ENCODE measurements around the gene SLC16A14. TPM values are rescaled to one million over a fixed set of nuclear protein-coding genes. Genes with fewer than 3 reads are reported as not detected.

SLC16A14 gene
- total and polyA plus RNA-seq, 2 experiments from 2014 or later = 2.0 to 7.5 TPM

- Histone ChIP-seq H3K4me3 (no peak overlapping the region), H3K9me3 (ENCODE audit: low read depth) (no peaks in the 10 kb centered on the region), H3K4me1 (ENCODE audit: low read depth) (no peaks in the 10 kb centered on the region), H3K27ac (no peak overlapping the region), H3K27me3 (no peaks in the 10 kb centered on the region), H3K36me3 (no peaks in the 10 kb centered on the region)
- TF ChIP-seq CTCF (IDR thresholded peaks at IDR 0.05; ENCODE audit: low read depth, low read length) = no peak
- no peak for DNase-seq (ENCODE audit: low read depth in 1 of 2, low spot score in 1 of 2)
Measured at GRCh38 chr2:230042195-230042594, 26.5 kb downstream of the SLC16A14 start.

- Histone ChIP-seq H3K4me1 (ENCODE audit: low read depth) (no peaks in the 10 kb centered on the region), H3K36me3 (no peaks in the 10 kb centered on the region), H3K9me3 (ENCODE audit: low read depth) (no peaks in the 10 kb centered on the region), H3K27me3 (no peaks in the 10 kb centered on the region), H3K27ac (no peak overlapping the region), H3K4me3 (no peak overlapping the region)
- no peak for TF ChIP-seq CTCF (IDR thresholded peaks at IDR 0.05; ENCODE audit: low read depth, low read length)
- no peak for DNase-seq (ENCODE audit: low read depth in 1 of 2, low spot score in 1 of 2)
Measured at GRCh38 chr2:230023313-230023712, 45.4 kb downstream of the SLC16A14 start.

GRCh38 chr2:230019742-230020141, 49.0 kb downstream of the SLC16A14 start:
- Histone ChIP-seq H3K4me1 (ENCODE audit: low read depth) (no peaks in the 10 kb centered on the region), H3K27me3 (no peaks in the 10 kb centered on the region), H3K9me3 (ENCODE audit: low read depth) (no peaks in the 10 kb centered on the region), H3K4me3 (no peak overlapping the region), H3K36me3 (no peaks in the 10 kb centered on the region), H3K27ac (no peak overlapping the region)
- no peak for DNase-seq (ENCODE audit: low read depth in 1 of 2, low spot score in 1 of 2)
- no peak for TF ChIP-seq CTCF (IDR thresholded peaks at IDR 0.05; ENCODE audit: low read depth, low read length)

GRCh38 chr2:230018153-230018552, 50.6 kb downstream of the SLC16A14 start:
- DNase-seq (ENCODE audit: low read depth in 1 of 2, low spot score in 1 of 2) = peak in 1 of 2 donors; percentile 71
- Histone ChIP-seq H3K9me3 (ENCODE audit: low read depth) (no peaks in the 10 kb centered on the region), H3K4me3 (no peak overlapping the region), H3K36me3 (no peaks in the 10 kb centered on the region), H3K27ac (no peak overlapping the region), H3K27me3 (no peaks in the 10 kb centered on the region), H3K4me1 (ENCODE audit: low read depth) (no peaks in the 10 kb centered on the region)
- TF ChIP-seq CTCF (IDR thresholded peaks at IDR 0.05; ENCODE audit: low read depth, low read length) = no peak

- H3K4me1 ChIP-seq (ENCODE audit: low read depth) = no peaks in the 10 kb centered on the region
- no peaks in the 10 kb centered on the region for H3K9me3 ChIP-seq (ENCODE audit: low read depth)
- no peak for DNase-seq (ENCODE audit: low read depth in 1 of 2, low spot score in 1 of 2)
- H3K36me3 ChIP-seq = no peaks in the 10 kb centered on the region
- no peak overlapping the region for H3K27ac ChIP-seq
- no peaks in the 10 kb centered on the region for H3K27me3 ChIP-seq
- H3K4me3 ChIP-seq = no peak overlapping the region
- TF ChIP-seq CTCF (IDR thresholded peaks at IDR 0.05; ENCODE audit: low read depth, low read length) = no peak
Measured at GRCh38 chr2:230016844-230017243, 51.9 kb downstream of the SLC16A14 start.

Data from cardiac muscle cell (in vitro differentiated cells and primary cell).